OCI-LY1 (cell line): ENCODE data around the gene SMPD3.

Experiments used
- EZH2 ChIP-seq: fragments of 200-600 bp; sonication (generic), shearing (Covaris generic); IDR thresholded peaks from 2 replicates; pipeline ENCODE4 v1.8.0; 2017; ENCODE audit warnings: borderline replicate concordance, mixed run types, mild to moderate bottlenecking, antibody characterized with exemption, low read length, moderate library complexity, mixed read lengths
- TF ChIP-seq, protein P1 (sequence below): fragments of 200-600 bp; sonication (generic), shearing (Covaris generic); IDR thresholded peaks from 2 replicates; pipeline ENCODE4 v1.5.1; 2017; ENCODE audit warnings: mild to moderate bottlenecking, antibody characterized with exemption, low read length, moderate library complexity, mixed read lengths

DNA sequence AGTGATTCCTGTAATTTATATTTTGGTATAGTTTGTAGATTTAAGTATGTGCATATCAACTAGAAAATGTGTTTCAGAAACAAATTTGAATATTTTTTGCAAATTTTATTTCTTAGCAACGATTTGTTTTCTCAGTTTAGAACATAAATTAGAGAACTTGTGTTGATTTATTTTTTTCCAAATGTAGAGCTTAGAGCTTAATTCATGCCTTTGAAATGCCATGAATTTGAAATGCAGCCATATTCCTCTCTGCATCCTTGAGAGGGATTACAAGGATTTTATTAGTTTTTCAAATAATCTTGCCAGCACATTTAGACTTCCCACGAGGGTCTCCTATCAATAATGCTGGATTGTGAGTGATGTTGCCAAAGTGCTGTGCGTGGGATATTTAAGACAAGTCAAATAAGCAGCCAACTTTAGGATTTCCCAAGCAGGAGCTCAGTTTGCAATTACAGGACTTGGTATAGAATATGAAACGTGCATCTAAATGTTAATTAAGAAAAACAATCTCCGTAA, 6.7 kb upstream of the SMPD3 start:
- TF ChIP-seq, protein P1, sequence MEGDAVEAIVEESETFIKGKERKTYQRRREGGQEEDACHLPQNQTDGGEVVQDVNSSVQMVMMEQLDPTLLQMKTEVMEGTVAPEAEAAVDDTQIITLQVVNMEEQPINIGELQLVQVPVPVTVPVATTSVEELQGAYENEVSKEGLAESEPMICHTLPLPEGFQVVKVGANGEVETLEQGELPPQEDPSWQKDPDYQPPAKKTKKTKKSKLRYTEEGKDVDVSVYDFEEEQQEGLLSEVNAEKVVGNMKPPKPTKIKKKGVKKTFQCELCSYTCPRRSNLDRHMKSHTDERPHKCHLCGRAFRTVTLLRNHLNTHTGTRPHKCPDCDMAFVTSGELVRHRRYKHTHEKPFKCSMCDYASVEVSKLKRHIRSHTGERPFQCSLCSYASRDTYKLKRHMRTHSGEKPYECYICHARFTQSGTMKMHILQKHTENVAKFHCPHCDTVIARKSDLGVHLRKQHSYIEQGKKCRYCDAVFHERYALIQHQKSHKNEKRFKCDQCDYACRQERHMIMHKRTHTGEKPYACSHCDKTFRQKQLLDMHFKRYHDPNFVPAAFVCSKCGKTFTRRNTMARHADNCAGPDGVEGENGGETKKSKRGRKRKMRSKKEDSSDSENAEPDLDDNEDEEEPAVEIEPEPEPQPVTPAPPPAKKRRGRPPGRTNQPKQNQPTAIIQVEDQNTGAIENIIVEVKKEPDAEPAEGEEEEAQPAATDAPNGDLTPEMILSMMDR = no peak
- TF ChIP-seq EZH2 = no peak
